ENCODE results near the gene MRPS6. TPM values are rescaled to one million over a fixed set of nuclear protein-coding genes. Genes with fewer than 3 reads are reported as not detected.
A peak's percentile ranks its signal among the peaks of the same experiment; 100 is the strongest.

The MRPS6 gene
- total RNA-seq, 1 donor from 2014 or later: 20.0 TPM

DNA sequence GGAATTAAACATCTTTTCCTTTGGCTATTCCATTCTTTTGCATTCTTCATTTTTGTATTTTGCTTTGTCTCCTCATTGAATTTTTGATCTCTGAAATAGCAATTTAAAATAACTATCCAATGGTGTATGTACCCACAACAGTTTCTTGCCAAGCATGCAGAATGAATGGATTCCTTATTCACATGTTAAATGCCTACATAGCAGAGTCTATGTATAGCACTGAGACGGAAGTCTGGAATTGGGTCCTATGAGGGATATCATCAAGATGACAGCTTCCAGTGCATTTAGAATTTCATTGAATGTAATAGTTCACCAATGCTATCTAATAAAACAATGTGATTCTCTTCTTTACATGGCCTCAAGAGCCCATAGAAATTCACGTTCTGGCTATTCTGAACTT is 97.5 kb downstream of the MRPS6 start:
- DNase-seq (ENCODE audit: low spot score in 2 of 2): no peak
- FAIRE-seq: no peak

DNA sequence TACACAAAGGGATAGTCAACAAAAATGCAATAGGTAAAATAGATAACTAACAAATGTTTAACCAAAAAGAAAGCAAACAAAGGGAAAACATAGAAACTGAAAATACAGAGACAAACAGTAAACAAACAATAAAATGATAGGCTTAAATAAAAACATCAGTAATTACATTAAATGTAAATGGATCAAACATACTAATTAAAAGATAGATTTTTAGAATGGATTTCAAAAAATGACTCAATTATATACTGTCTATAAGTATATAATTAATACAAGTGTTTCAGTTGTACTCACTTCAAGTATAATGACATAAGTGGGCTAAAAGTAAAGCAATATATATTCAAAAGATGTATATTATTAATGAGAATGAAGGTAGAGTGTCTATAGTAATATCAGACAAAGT is 101.1 kb downstream of the MRPS6 start:
- DNase-seq (ENCODE audit: low spot score in 2 of 2) (no peak), FAIRE-seq (peak; percentile 69)

DNA sequence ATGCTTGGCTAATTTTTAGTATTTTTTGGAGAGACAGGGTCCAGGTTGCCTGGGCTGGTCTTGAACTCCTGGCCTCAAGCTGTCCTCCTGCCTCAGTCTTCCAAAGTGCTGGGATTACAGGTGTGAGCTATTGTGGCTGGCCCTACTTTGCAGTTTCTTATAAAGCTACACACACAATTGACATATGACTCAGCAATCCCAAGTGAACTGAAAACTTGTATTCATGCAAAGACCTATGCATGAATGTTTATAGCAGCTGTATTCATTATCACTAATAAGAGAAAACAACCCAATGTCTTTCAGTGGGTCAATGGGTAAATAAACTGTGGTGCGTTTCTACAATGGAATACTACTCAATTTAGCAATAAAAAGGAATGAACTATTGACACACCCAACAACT is 103.1 kb downstream of the MRPS6 start:
- DNase-seq (ENCODE audit: low spot score in 2 of 2): no peak
- no peak for FAIRE-seq

DNA sequence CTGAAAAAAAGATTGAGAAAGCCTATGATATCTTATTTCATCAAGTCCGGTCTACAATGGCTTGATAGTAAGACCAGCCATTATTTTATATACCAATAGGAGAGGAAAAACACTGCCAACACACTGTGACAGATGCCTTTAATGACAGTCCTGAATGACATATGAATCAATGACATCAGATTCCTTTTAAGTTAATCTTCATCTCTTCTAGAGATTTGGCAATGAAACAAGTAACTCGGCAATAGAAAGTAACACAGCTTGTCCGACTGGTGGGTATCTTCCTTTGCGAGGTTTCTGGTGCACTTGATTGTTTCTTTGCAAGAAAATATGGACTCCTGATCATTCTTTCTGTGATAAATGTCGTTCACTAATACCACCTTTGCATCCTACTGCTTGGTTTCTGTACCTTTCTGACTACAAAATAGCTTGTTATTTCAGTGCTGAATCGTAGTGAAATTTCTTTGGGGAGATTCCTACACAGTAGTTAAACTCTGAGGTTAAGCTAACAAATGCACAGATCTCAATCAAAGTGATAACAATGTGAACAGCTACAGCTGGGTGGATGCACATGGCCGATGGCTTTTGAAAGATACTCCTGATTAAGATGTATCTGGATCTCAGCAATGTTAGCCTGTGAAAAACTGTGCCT is 104.7 kb downstream of the MRPS6 start:
- FAIRE-seq: no peak
- DNase-seq (ENCODE audit: low spot score in 2 of 2): no peak

DNA sequence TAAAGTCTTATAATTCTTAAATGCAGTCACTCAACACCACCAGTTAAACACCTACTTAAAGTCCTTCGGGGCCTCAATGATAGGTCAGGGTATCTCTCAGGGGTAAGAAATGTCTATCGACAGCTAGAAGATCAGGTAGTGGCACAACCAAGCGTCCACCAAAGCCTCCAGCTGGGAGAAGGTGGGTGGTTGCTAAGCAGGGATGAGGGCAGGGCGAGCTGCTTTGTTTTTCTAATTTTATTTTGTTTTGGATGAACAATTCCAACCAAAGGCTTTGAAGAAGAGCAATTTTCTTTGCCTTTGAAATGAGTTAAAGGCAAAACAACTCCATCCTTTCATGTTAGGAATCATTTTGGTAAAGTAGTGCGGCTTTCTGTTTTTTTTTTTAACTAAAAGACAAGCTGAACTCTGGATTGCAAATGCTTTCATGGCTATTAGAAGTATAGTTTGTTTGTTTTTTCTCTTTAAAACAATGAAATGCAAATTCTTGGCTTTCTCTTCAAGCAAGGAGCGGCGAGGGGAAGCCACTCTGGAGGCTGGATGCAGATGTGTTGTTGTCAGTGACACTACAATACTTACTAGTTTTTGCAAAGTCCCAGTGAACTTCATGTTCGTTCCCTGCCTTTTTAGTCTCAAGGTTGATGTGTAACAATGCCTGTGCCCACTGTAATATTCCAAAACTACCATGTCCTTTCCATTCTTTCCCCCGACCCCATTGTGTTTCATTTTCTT is 106.0 kb downstream of the MRPS6 start:
- FAIRE-seq (no peak), DNase-seq (ENCODE audit: low spot score in 2 of 2) (no peak)

DNA sequence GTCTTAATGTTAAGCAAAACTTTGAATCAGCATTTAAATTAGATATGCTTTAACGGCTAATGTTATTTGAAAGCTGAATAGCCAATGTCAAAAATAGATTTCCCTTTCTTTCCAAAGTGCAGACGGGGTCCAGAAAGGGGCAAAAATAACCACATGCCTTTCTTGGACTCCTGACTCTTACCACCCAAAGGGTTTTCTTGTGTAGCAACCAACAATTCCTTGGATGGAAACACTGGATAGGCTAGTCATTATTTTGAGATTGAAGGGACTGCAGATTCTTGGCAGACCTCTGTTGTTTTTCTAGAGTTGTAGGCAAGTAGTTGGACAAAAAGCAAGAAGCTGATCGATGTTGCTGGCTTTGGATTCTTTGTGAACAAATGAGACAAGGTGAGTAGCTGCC is 107.0 kb downstream of the MRPS6 start:
- no peak for FAIRE-seq
- no peak for DNase-seq (ENCODE audit: low spot score in 2 of 2)

DNA sequence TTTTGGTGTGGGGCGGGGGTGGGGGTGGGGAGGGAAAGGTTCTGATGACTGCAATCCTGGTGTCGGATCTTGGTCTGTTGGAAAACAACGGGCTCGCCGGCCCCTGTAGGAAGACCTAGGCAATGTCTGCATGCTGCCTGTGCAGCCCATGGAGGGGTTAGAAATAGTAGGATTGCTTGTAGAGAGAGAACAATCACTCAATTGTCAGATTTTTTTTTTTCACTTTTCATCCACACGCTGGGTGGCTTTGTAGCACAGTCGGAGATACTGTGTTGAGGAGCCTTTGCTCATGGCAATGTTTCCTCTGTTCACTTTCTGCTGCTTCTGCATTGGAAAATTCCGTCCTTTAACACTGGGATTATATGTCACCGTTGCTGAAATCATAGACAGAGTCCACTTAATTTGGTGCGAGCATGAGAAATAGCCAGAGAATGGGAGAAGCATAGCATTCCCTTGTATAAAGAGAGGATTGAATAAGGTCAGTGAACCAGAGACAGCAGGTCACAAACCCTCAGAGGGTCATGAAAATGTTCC is 107.5 kb downstream of the MRPS6 start:
- DNase-seq (ENCODE audit: low spot score in 2 of 2) (no peak), FAIRE-seq (peak; percentile 47)

DNA sequence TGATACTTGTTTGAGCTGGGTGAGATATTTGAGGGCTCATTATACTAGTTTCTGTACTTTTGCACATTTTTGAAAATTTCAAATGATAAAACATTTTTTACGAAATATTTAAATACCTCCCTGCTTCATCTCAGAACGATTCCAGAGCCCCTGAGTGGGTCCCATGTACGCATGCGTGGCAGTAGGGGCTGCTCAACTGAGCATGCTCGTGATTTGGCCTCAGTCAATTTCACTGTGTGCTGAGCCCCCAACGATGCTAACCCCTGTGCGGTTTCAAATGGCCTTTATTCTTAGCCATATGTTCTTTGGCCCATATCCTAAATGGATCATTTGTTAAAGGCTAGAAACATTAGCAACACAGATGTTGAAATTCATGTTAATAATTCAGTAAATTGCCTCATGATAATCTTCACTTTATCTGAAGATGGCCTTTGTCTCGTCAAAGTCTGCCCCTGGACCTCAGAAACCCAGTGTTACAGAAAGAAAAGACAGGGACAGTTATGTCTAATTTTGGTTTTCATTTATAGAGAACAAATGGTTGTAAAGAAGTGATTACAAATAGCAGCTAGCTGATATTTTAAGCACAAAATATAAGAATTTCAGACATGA is 108.2 kb downstream of the MRPS6 start:
- no peak for DNase-seq (ENCODE audit: low spot score in 2 of 2)
- FAIRE-seq: no peak

DNA sequence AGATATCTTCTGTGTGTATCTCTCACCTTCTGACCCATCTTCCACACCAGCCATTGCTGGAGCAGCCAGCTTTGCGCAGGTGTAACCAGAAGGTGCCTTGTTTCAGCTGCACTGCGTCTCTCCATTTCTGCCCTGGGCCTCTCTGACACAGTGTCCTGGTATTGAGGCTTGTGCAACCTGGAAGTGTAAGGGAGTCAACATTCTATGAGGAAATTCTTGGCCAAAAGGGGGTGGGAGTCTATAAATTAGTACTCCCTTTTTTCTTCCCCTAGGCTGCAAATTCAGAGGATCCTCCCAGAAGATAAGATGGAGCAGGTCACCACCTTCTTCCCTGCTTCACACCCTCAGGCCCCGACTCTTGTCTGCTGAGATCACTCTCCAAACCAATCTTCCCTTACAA is 109.1 kb downstream of the MRPS6 start:
- DNase-seq (ENCODE audit: low spot score in 2 of 2) (no peak), FAIRE-seq (no peak)

DNA sequence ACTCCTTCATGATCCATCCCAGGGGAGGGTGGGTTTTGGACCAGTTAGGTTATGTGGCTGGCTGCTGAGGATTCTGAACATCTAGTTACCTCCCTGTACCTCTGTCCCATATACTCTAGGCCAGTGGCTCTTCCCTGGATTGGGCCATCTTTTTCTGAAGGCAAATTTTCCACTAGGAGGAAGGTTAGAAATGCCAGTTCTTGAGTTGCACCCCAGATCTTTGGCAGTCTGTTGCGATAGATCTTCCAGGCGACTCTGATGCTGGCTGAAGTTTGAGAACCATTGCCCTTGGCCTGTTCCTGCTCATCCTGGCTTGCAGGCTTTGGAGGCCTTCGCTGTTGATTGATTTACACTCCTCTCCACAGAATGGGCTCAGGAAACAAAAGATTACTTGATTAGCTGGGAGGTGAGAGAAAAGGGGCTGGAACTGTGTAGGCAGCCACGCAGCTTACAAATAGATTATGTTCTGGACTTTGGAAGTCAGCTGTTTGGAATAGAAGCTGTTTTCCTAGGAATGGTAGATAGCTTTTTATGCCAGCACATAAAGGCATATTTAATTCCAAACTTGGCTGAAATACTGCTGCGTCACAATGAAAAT is 110.1 kb downstream of the MRPS6 start:
- DNase-seq (ENCODE audit: low spot score in 2 of 2): no peak
- no peak for FAIRE-seq

DNA sequence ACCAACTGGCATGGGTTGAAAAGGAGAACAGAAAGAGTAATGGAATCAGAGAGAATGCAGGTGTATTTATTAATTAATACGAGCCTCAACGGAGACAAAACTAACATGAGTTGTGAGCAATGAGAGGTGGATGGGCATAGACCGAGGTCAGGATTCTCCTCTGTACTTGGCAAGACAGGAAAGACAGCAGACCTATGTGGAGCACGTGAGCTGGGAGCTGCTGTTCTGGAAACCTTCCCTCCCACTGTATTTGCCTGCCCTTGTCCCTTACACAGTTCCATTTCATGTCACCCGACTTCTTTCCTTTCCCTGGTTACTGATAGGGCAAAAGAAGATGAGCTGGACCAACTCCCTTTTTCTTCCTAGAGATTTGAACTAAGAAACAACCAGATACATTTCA is 110.9 kb downstream of the MRPS6 start:
- DNase-seq (ENCODE audit: low spot score in 2 of 2): no peak
- FAIRE-seq: no peak

DNA sequence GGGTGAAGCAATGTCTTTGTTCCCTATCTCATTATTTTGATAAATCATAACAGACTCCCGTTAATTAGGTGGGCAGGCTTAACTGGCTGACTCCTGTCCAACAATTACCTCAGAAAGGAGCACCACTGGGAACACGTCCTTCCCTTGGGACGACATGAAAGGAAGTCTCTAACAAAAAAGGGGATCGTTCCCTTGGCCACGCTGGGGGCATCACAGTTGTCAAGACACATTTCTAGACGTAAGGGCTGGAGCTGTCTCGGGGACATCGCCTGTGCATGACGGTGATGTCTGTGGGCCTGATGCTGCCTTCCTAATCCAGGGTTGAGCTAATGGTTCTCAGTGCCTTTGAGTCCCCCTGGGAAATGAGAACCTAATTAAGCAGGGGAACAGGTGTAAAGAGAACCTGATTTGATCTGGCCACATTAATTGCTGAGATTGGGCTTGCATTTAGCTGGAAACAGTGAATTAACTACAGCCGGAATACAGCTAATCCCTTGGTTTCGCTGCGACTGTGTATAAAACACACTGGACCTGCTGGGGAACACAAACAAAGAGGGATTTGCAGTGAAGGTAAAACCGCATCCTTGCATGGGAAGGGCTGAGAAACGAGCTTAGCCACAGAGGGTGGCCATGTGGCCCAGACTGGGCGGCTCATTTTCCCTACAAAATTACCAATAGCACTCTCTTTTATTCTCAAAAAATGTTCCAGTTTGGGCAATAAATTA is 111.8 kb downstream of the MRPS6 start:
- FAIRE-seq (no peak), DNase-seq (ENCODE audit: low spot score in 2 of 2) (no peak)

DNA sequence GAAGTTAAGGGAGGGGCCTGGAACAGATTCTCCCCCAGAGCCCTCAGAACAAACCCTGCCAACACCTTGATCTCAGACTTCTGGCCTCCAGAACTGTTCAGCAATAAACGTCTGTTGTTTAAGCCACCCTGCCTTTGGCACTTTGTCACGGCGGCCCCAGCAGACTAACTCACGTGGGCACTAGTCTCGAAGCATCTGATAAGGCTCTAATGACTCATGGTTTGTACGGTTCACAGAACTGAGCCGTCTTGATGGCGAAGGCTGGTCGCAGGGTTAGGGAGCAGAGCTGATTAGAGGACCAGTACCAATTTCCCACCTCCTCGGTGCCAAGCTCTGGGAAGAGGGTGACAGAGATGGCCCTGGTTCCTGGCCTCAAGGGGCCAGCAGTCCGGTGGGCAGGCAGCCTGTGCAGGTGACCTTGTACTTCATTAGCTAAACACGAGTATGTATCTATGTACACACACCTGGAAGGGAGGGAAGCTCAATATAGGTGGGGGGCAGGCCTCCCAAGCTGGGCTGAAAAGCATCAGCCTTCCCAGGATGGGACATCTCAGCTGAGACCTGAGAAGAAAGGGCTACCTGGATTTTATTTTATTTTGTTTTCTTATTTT is 112.8 kb downstream of the MRPS6 start:
- DNase-seq (ENCODE audit: low spot score in 2 of 2) (no peak), FAIRE-seq (no peak)

DNA sequence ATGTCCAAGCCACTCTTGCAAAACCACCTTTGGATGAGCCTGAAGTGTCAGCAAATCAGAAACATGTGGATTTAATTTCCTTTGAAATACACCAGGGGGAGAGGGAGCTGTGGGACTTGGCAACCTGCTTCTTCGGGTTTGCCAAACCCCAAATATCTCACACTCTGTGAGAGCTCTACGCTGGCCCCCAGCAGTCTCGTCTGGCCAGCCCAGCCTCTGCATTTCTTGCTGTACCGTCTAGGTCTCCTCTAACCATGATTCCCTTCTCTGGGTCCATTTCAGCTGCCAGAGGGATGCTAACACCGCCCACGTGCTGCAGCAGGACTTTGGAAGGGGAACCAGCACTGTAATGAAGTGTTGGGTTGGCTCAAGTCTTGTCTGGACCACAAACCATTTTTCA is 114.6 kb downstream of the MRPS6 start:
- DNase-seq (ENCODE audit: low spot score in 2 of 2) (no peak), FAIRE-seq (no peak)

DNA sequence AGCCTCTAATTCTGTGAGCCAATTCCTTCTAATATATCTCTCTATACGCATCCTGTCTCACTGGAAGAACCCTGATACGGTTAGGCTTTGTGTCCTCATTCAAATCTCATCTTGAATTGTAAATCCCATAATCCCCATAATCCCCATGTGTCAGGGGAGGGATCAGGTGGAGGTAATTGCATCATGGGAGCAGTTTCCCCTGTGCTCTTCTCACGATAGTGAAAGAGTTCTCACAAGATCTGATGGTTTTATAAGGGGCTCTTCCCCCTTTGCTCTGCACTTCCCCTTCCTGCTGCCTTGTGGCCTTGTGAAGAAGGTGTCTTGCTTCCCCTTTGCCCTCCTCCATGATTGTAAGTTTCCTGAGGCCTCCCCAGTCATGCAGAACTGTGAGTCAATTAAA is 116.1 kb downstream of the MRPS6 start:
- DNase-seq (ENCODE audit: low spot score in 2 of 2): no peak
- FAIRE-seq: no peak

DNA sequence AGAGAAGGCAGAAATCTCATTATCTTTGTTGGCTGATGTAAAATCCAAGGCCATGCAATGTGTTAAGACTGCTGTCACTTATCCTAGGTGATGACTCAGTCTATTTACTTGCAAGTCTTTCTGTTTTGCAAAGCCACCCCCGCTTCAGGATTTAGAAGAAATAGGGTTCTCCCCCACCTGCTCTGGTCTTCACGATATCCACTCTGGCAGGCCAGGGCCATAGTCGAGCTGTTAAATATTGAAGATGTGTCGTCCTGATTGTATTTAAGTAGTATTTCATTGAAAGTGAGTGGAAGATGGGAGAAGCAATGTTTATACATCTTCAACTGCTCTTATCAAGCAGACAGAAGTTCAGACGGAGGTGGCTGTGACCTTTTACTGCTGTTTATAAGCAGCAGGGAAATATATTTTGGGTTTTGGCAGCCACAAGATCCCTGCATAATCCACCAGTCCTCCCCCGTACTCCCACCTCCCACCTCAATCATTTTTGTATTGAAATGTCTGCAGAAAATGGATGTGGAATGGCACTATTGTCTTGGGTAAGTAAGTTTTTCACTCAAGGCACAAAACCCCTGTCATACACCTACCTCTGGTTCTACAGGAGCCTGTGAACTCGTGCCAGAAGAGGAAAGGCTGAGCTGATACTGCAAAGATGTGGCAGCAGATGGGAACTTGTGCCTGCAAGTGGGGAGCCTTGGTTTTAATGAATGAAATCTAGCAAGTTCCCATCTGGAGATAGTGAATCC is 117.4 kb downstream of the MRPS6 start:
- no peak for FAIRE-seq

DNA sequence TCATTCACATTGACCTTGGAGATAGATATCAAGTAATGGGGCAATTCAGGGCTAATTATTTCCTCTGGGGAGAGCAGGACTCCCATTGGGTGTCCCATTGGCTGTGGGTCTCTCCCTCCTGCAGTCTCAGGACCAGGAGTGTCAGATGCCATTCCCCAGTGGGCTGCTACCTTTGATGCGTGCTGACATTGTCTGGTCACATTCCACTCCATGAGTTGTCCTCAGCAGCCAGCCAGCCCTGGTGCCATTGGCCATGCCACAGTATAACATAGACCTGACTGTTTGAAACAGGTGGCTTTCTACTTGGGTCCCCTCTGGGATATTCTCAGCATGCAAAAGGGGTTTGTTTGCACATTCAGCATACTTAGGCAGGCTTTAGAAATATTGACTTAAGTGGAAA is 118.5 kb downstream of the MRPS6 start:
- no peak for FAIRE-seq
- no peak for DNase-seq (ENCODE audit: low spot score in 2 of 2)

More for the DNA sequence above, 117.4 kb downstream of the MRPS6 start:
- DNase-seq (ENCODE audit: low spot score in 2 of 2): no peak
